Psoas muscle (tissue), 8 donors: ENCODE measurements around the gene ZNF622. TPM values are rescaled to one million over a fixed set of nuclear protein-coding genes. Genes with fewer than 3 reads are reported as not detected.
A peak's percentile ranks its signal among the peaks of the same experiment; 100 is the strongest.

Source experiments
- ATAC-seq, 4 donors: fragments of 200-7000 bp; cut with Tn5 transposase; one replicate each; pipeline ENCODE4 v1.9.1; 2020; ENCODE audit warnings: moderate library complexity in 3 of 4, mild to moderate bottlenecking in 2 of 4
- DNase-seq, 2 donors: peaks; one replicate each; pipeline ENCODE4 v3.0.0-alpha.2; 2020
- H3K27ac ChIP-seq: fragments of 200-600 bp; one replicate; pipeline ENCODE4 v1.8.0; 2022
- H3K27me3 ChIP-seq, 3 donors: fragments of 200-600 bp in 1 of 3; one replicate each; pipeline versions ENCODE4 v1.6.1 to v1.8.0; 2013 to 2022; ENCODE audit warnings: low read length in 2 of 3, mild to moderate bottlenecking in 2 of 3, moderate library complexity in 1 of 3; ENCODE audit not compliant: insufficient read depth in 3 of 3
- H3K36me3 ChIP-seq, 2 donors: fragments of 200-600 bp in 1 of 2; one replicate each; pipeline versions ENCODE4 v1.6.1 to v1.8.0; 2013 to 2022; ENCODE audit warnings: low read depth in 1 of 2, mild to moderate bottlenecking in 1 of 2, moderate library complexity in 1 of 2; ENCODE audit not compliant: insufficient read depth in 1 of 2
- H3K4me1 ChIP-seq: fragments of 200-600 bp; one replicate; pipeline ENCODE4 v1.8.0; 2022
- H3K4me3 ChIP-seq: fragments of 200-600 bp; one replicate; pipeline ENCODE4 v1.8.0; 2022; ENCODE audit warnings: mild to moderate bottlenecking
- H3K9me3 ChIP-seq: fragments of 200-600 bp; one replicate; pipeline ENCODE4 v1.8.0; 2022
- WGBS, 3 donors: extraction: QIAGEN DNeasy Blood & Tissue Kit; methylation state at CpG; one replicate each; pipeline versions ENCODE4 v1.1.6 to v1.1.7; 2013; 5-methylcytosine and 5-hydroxymethylcytosine counted together
- intact Hi-C, 2 donors: fragments of 100-400 bp; cut with DNase I; formaldehyde crosslinking; loops; one replicate each; pipeline versions ENCODE4 v1.11.0 to v1.14.2; 2022
- polyA plus RNA-seq, 3 donors: library from polyadenylated mRNA; stranded (reverse); fragments of 200-250 nt; gene quantifications; one replicate each; pipeline ENCODE4 v1.2.3, GENCODE V29; 2013
- total RNA-seq, 4 donors: library from RNA; stranded (reverse); fragmentation: NEBNext Ultra II Directional in 2 of 4; extraction: Animal tissue kit (Norgen Biotek cat#: 25700) in 2 of 4; gene quantifications; one replicate each; pipeline versions ENCODE4 v1.2.1 to v1.2.4, GENCODE V29; 2021 to 2023
- TF ChIP-seq, protein P1 (sequence below): fragments of 200-600 bp; IDR thresholded peaks from one replicate; pipeline ENCODE4 v1.8.0; 2022; ENCODE audit warnings: antibody characterized with exemption
- donor health status: healthy with polysubstance abuse.
- donor health status: DM: no; HTN: no; CAD: no; lungs with moderate emphysema.
- donor health status: Bipolar disorder and iron deficiency.
- donor health status: healthy.
- donor health status: DM: yes; HTN: yes; CAD: no.
- donor health status: DM: no; HTN: no; CAD: no.
- donor health status: DM: no; HTN: no; CAD: no.
- donor health status: DM: yes; HTN: yes; CAD: no.

The ZNF622 gene
- total and polyA plus RNA-seq, 7 donors = 11.8 to 142 (median 43.5) TPM

DNA sequence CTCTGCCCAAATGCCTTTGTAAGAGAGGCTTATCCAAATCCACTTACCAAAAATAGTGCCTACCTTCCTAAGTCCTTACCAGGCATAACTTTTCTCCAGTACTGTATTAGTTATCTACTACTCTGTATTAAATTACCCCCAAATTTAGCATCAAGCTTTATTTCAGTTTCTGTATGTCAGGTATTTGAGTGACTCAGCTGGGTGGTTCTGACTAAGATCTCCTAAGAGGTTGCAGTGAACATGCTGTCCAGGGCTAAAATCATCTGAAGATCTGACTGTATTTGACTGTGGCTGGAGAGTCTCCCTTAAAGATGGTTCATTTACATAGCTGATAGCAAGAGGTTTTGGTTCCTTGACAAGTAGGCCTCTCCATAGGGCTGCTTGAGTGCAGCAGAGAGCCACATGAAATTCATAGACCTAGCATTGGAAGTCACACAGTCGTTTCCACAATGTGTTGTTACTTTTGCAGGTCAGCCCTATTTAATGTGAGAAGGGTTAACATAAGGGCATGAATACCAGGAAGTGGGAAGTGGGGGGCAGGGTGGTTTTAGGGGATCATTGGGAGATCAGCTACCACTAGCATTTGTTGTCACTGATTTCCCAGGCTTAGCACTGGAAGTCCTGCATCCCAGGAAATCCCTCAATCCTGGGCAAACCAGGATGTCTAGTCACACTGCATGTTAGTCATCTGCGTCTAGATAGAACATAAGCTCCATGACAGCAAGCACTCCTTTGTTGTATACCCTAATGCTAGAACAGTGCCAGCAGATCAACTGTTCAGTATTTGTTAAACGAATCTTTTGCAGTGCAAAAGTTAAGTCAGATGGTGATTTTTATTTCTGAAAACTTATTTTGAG, 2.0 kb upstream of the ZNF622 start:
- H3K9me3 ChIP-seq = no peaks in the 10 kb centered on the region
- 35 to 51% (median 39%) methylated on average over 3 of the region's 3 CpGs for WGBS, 3 donors
- intact Hi-C loops = loop anchor here in 1 of 2 donors (5.0 to 10.0 kb wide), 2 partner anchors 200 to 737 kb away; no protein-coding TSS in a partner anchor
- no peak for DNase-seq
- ATAC-seq = peak; percentile 52 to 75 (median 66)
- H3K27me3 ChIP-seq = no peaks in the 10 kb centered on the region
- H3K4me1 ChIP-seq = peaks cover 71% of the 10 kb centered on the region
- TF ChIP-seq, protein P1, sequence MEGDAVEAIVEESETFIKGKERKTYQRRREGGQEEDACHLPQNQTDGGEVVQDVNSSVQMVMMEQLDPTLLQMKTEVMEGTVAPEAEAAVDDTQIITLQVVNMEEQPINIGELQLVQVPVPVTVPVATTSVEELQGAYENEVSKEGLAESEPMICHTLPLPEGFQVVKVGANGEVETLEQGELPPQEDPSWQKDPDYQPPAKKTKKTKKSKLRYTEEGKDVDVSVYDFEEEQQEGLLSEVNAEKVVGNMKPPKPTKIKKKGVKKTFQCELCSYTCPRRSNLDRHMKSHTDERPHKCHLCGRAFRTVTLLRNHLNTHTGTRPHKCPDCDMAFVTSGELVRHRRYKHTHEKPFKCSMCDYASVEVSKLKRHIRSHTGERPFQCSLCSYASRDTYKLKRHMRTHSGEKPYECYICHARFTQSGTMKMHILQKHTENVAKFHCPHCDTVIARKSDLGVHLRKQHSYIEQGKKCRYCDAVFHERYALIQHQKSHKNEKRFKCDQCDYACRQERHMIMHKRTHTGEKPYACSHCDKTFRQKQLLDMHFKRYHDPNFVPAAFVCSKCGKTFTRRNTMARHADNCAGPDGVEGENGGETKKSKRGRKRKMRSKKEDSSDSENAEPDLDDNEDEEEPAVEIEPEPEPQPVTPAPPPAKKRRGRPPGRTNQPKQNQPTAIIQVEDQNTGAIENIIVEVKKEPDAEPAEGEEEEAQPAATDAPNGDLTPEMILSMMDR = no peak
- H3K4me3 ChIP-seq = peak overlapping the region; percentile 83
- peak overlapping the region; percentile 89 for H3K27ac ChIP-seq
- peaks cover 5 to 21% of the 10 kb centered on the region in 2 donors for H3K36me3 ChIP-seq

DNA sequence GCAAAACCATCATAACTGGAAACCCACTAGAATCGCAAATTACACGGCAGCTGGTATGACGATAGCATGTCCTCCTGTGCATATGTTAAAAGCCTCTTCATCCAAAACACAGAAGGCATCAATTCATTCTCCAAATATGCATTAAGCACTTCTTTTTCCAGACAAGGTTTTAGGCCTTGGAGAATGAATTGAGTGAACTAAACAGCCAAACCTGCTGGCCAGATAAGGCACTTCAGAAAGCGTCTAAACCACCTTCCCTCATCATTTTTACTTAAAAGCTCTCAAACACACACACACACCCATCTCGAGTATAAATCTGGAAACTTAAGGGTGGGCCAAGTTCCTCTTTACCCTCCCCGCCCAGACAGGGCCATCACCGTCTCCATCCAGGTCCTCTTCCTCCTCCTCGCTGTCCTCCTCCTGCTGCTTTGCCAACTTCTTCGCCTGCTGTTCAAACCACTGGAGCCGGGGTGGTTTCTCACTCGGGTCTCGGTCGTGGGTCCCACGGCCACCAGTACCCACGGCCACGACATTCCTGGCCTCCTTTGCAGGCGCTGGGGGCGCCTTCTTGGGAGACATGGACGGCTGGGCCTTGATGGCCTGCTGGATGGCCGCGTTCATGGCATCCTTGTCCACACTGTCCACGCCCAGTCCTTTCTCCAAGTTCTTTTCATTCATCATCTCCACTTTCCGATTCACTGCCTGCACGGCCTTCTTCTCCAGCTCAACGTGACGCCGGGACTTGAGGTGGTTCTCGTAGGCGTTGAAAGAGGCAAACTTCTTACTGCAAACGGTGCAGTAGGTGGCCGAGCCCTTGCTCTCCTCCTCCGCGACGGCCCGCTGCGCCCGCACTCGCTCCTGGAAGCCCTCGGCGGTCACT, 696 bp downstream of the ZNF622 start:
- TF ChIP-seq, protein P1 = no peak
- H3K4me3 ChIP-seq = peak overlapping the region; percentile 83
- peaks cover 9 to 36% of the 10 kb centered on the region in 2 donors for H3K36me3 ChIP-seq
- H3K9me3 ChIP-seq = no peaks in the 10 kb centered on the region
- peaks cover 79% of the 10 kb centered on the region for H3K4me1 ChIP-seq
- ATAC-seq = peak in 1 of 4 donors; percentile 1
- intact Hi-C loops = loop anchor here in 1 of 2 donors (5.0 to 10.0 kb wide), 2 partner anchors 202 to 740 kb away; no protein-coding TSS in a partner anchor
- 7 to 8% (median 7%) methylated on average over 40 of the region's 40 CpGs for whole genome bisulfite sequencing, 3 donors
- peak overlapping the region; percentile 89 for H3K27ac ChIP-seq
- peak in 1 of 2 donors; percentile 57 for DNase-seq
- H3K27me3 ChIP-seq = no peaks in the 10 kb centered on the region

DNA sequence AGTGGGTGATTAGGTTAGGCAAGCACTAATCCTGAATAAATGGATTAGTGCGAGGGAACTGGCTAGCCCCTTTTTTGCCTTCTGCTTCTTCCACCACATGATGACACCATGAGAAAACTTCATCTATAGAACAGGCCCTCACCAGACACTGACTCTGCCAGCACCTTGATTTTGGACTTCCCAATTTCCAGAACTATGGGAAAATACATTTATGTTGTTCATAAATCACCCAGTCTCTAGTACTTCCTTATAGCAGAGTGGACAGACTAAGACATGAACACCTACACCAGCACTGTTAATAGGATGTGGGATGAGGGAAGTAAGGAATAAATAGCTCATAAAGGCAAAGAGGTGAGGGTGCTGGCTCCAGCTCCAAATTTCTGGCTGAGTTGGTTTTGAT, 1.4 kb downstream of the ZNF622 start:
- WGBS, 3 donors = 85 to 95% (median 85%) methylated on average over 1 of the region's 1 CpG
- Histone ChIP-seq H3K27ac (peak overlapping the region; percentile 89), H3K9me3 (no peaks in the 10 kb centered on the region), H3K4me1 (peaks cover 79% of the 10 kb centered on the region), H3K36me3 (peaks cover 9 to 42% of the 10 kb centered on the region in 2 donors), H3K27me3 (no peaks in the 10 kb centered on the region), H3K4me3 (peak overlapping the region; percentile 83)
- DNase-seq (no peak), ATAC-seq (no peak)
- intact Hi-C loops = loop anchor here in 1 of 2 donors (10.0 kb wide), 1 partner anchor 741 kb away; no protein-coding TSS in a partner anchor
- TF ChIP-seq, protein P1 = no peak

DNA sequence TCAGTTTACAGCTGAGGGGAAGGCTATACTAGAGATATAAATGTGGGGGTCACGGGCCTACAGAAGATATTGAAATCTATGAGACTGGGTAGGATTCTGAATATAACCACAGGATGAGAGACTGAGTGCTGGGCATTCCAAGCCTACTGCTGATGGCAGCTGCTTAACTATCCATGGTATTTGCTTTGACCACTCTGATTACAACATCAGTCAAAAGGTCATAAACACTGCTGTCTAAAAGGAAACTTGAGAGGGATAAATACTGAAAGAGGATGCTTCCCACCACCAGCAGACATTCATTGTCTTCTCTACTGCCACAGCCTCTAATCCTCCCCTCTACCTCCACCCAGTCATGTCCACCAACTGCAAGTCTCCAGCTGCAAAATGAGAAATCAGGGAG, 3.8 kb downstream of the ZNF622 start:
- peaks cover 12 to 61% of the 10 kb centered on the region in 2 donors for H3K36me3 ChIP-seq
- intact Hi-C loops = loop anchor here in 1 of 2 donors (10.0 kb wide), 1 partner anchor 743 kb away; no protein-coding TSS in a partner anchor
- peak overlapping the region; percentile 24 for H3K27ac ChIP-seq
- H3K9me3 ChIP-seq = no peaks in the 10 kb centered on the region
- H3K27me3 ChIP-seq = no peaks in the 10 kb centered on the region
- peaks cover 81% of the 10 kb centered on the region for H3K4me1 ChIP-seq
- no peak overlapping the region for H3K4me3 ChIP-seq
- WGBS, 3 donors = 32 to 43% (median 43%) methylated on average over 1 of the region's 1 CpG
- ATAC-seq = peak; percentile 22 to 75 (median 68)
- TF ChIP-seq, protein P1 = no peak
- no peak for DNase-seq
